ENCODE results near the gene BEGAIN. TPM values are rescaled to one million over a fixed set of nuclear protein-coding genes. Genes with fewer than 3 reads are reported as not detected.

Gene BEGAIN
- total RNA-seq, 6 experiments from 2014 or later: 0.05 to 0.20 (median 0.14) TPM; not detected in 1

DNA sequence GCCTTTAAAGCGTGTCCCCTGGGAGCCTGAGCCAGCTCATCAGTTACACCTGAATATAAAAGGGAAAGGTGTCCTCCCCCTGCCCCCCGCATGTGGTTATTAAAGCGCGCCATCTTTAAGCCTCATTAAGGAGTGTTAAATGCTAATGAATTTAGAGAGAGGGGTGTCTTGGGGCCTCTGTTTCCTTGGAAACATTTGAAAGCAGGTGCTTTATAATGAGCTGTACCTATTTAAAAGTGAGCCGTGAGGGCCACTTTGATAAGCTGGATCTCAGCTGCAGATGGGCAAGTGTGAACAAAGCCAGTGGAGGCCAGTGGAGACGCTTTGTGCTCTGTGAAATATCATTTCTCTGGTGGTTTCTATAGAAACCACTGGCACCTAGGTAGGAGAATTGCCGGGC, 84.0 kb downstream of the BEGAIN start:
- Mint-ChIP-seq H3K36me3 (ENCODE audit: low read depth) (peaks cover 5% of the 10 kb centered on the region), H3K4me1 (ENCODE audit: low read depth) (peaks cover 7% of the 10 kb centered on the region), H3K9me3 (peaks cover 19% of the 10 kb centered on the region), H3K27ac (no peak overlapping the region), H3K27me3 (ENCODE audit: insufficient read depth) (peaks cover 7% of the 10 kb centered on the region), H3K4me3 (no peak overlapping the region)
- DNase-seq: no peak
- TF ChIP-seq, protein P1, sequence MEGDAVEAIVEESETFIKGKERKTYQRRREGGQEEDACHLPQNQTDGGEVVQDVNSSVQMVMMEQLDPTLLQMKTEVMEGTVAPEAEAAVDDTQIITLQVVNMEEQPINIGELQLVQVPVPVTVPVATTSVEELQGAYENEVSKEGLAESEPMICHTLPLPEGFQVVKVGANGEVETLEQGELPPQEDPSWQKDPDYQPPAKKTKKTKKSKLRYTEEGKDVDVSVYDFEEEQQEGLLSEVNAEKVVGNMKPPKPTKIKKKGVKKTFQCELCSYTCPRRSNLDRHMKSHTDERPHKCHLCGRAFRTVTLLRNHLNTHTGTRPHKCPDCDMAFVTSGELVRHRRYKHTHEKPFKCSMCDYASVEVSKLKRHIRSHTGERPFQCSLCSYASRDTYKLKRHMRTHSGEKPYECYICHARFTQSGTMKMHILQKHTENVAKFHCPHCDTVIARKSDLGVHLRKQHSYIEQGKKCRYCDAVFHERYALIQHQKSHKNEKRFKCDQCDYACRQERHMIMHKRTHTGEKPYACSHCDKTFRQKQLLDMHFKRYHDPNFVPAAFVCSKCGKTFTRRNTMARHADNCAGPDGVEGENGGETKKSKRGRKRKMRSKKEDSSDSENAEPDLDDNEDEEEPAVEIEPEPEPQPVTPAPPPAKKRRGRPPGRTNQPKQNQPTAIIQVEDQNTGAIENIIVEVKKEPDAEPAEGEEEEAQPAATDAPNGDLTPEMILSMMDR (IDR thresholded peaks at IDR 0.05): no peak

DNA sequence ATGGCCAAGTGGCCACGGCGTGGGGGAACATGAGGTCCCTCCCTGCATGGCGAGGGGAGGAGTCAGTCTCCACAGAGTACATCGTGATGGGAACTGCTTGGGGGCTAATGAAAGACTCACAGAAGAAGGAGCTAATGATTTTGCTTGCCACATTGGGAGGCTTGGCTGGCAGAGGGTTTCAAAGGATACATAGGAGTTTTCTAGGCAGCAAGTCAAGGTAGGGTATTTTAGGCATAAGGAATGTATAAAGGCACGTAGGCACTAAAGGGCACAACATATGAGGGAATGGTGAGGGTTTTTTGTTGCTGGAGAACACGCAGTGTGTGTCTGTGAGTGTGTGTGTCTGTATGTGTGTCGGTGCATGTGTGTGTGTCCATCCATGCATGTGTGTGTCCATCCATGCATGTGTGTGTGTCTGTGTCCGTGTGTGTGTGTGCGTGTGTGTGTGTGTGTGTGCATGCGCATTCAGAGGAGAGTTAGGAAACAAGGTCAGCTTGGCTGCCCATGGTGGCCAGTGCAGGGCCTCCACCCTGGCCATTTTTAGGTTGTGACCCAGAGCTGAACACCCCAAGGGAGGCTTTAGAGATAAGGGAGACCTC, 84.5 kb downstream of the BEGAIN start:
- Mint-ChIP-seq H3K4me3 (no peak overlapping the region), H3K36me3 (ENCODE audit: low read depth) (peaks cover 5% of the 10 kb centered on the region), H3K4me1 (ENCODE audit: low read depth) (peaks cover 7% of the 10 kb centered on the region), H3K27ac (no peak overlapping the region), H3K9me3 (peaks cover 19% of the 10 kb centered on the region), H3K27me3 (ENCODE audit: insufficient read depth) (peaks cover 7% of the 10 kb centered on the region)
- no peak for DNase-seq
- TF ChIP-seq, protein P1 (IDR thresholded peaks at IDR 0.05): no peak

DNA sequence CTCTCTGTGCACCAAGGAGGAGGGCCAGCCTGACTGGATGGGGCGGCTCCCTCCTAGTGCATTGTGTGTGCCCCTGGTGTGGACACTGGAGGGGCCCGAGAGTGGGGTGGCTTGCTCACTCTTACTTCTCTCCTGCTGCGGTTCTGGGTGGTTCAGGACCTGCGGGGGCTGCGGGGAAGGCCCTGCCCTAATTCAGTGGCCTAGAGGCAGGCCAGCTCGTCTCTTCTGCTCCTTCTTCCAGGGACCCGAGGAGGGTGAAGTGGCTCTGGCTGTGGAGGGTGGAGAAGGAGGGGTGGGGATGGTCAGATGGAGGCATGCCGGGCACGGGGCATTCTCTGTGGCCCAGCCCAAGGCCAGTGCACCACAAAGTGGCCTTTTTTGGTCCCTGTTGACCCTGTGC, 87.1 kb downstream of the BEGAIN start:
- Mint-ChIP-seq H3K4me1 (ENCODE audit: low read depth) (peaks cover 7% of the 10 kb centered on the region), H3K36me3 (ENCODE audit: low read depth) (peaks cover 11% of the 10 kb centered on the region), H3K27me3 (ENCODE audit: insufficient read depth) (peaks cover 7% of the 10 kb centered on the region), H3K9me3 (peaks cover 13% of the 10 kb centered on the region), H3K27ac (no peak overlapping the region), H3K4me3 (no peak overlapping the region)
- TF ChIP-seq, protein P1 (IDR thresholded peaks at IDR 0.05): no peak
- no peak for DNase-seq

DNA sequence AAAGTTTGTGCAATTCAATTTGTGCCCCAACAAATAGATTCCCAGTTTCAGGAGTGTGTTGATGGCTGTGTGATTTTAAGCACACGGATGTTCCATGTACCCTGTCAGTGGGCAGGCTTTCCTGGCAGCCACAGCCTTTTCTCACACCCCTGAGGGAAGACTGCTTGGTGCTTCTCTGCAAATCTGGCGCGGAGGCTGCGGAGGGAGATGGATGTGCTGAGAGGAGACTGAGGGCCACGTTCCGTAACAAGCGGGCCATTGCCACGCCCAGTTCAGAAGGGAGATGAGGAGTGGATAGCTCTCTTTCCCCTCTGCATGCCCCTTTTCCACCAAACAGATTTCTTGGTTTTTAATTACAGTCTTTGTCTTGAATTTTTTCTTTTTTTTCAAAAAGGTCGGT, 89.1 kb downstream of the BEGAIN start:
- H3K4me1 Mint-ChIP-seq (ENCODE audit: low read depth): no peaks in the 10 kb centered on the region
- no peak overlapping the region for H3K4me3 Mint-ChIP-seq
- DNase-seq: no peak
- H3K27me3 Mint-ChIP-seq (ENCODE audit: insufficient read depth): peaks cover 5% of the 10 kb centered on the region
- H3K27ac Mint-ChIP-seq: no peak overlapping the region
- no peaks in the 10 kb centered on the region for H3K9me3 Mint-ChIP-seq
- TF ChIP-seq, protein P1 (IDR thresholded peaks at IDR 0.05): no peak
- peaks cover 6% of the 10 kb centered on the region for H3K36me3 Mint-ChIP-seq (ENCODE audit: low read depth)

DNA sequence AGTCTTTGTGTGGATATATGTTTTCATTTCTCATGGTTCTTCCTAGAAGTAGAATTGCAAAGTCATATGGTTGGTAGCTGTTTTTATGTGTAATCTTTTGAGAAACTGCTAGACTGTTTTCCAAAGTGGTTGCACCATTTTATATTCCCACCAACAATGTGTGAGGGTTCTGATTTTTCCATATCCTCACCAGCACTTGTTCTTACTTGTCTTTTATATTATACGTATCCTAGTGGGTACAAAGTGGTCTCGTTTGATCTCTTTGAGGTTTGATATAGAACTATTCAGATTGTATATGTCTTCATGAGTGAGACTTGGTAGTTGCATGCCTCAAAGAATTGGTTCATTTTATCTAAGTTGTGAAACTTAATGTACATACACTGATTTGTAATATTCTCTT, 91.3 kb downstream of the BEGAIN start:
- TF ChIP-seq, protein P1 (IDR thresholded peaks at IDR 0.05): no peak
- Mint-ChIP-seq H3K4me1 (ENCODE audit: low read depth) (no peaks in the 10 kb centered on the region), H3K27ac (no peak overlapping the region), H3K4me3 (no peak overlapping the region), H3K36me3 (ENCODE audit: low read depth) (peaks cover 6% of the 10 kb centered on the region), H3K9me3 (no peaks in the 10 kb centered on the region), H3K27me3 (ENCODE audit: insufficient read depth) (peaks cover 3% of the 10 kb centered on the region)
- DNase-seq: no peak

Measured in HFFc6 (cell line).